Esophagus mucosa (tissue), 1 donor: ENCODE measurements around the gene CDH13. TPM values are rescaled to one million over a fixed set of nuclear protein-coding genes. Genes with fewer than 3 reads are reported as not detected.
A peak's percentile ranks its signal among the peaks of the same experiment; 100 is the strongest.

ENCODE experiments used
- ATAC-seq: fragments of 200-7000 bp; cut with Tn5 transposase; one replicate; pipeline ENCODE4 v1.9.1; 2020
- total RNA-seq: library from RNA; stranded (reverse); gene quantifications from one replicate; pipeline ENCODE4 v1.2.4, GENCODE V29; 2023
- donor health status: DM: yes; HTN: yes; CAD: no.

Gene CDH13
- total RNA-seq, 1 donor from 2014 or later, result 8.4 TPM

GRCh38 chr16:82751020-82751419 lies 124.3 kb downstream of the CDH13 start:
- no peak for ATAC-seq

GRCh38 chr16:82752172-82752571 lies 125.4 kb downstream of the CDH13 start:
- ATAC-seq, result no peak

- ATAC-seq, result no peak
These were observed 127.1 kb downstream of the CDH13 start for GRCh38 chr16:82753821-82754220.

GRCh38 chr16:82754716-82755513 lies 128.1 kb downstream of the CDH13 start:
- ATAC-seq, result no peak

- ATAC-seq, result no peak
These were observed 129.0 kb downstream of the CDH13 start for GRCh38 chr16:82755570-82756282.

GRCh38 chr16:82756283-82756599 lies 129.5 kb downstream of the CDH13 start:
- ATAC-seq, result no peak

- no peak for ATAC-seq
These were observed 131.6 kb downstream of the CDH13 start for GRCh38 chr16:82758406-82758805.

- ATAC-seq, result no peak
These were observed 132.1 kb downstream of the CDH13 start for GRCh38 chr16:82758904-82759303.

GRCh38 chr16:82761236-82761635 lies 134.5 kb downstream of the CDH13 start:
- ATAC-seq, result no peak

GRCh38 chr16:82761858-82762257 lies 135.1 kb downstream of the CDH13 start:
- ATAC-seq, result no peak

GRCh38 chr16:82763371-82763770 lies 136.6 kb downstream of the CDH13 start:
- ATAC-seq, result no peak

GRCh38 chr16:82767198-82767597 lies 140.4 kb downstream of the CDH13 start:
- no peak for ATAC-seq

- ATAC-seq, result no peak
These were observed 141.0 kb downstream of the CDH13 start for GRCh38 chr16:82767808-82768207.

GRCh38 chr16:82769845-82770244 lies 143.1 kb downstream of the CDH13 start:
- no peak for ATAC-seq

GRCh38 chr16:82772215-82772614 lies 145.4 kb downstream of the CDH13 start:
- ATAC-seq, result peak; percentile 17

- no peak for ATAC-seq
These were observed 146.2 kb downstream of the CDH13 start for GRCh38 chr16:82773018-82773417.

GRCh38 chr16:82776470-82777146 lies 149.8 kb downstream of the CDH13 start:
- ATAC-seq, result peak; percentile 34

GRCh38 chr16:82782715-82783251 lies 156.0 kb downstream of the CDH13 start:
- no peak for ATAC-seq

- no peak for ATAC-seq
These were observed 157.3 kb downstream of the CDH13 start for GRCh38 chr16:82783933-82784572.

- ATAC-seq, result no peak
These were observed 157.8 kb downstream of the CDH13 start for GRCh38 chr16:82784573-82784968.

- no peak for ATAC-seq
These were observed 161.5 kb downstream of the CDH13 start for GRCh38 chr16:82788225-82788624.

- ATAC-seq, result no peak
These were observed 162.2 kb downstream of the CDH13 start for GRCh38 chr16:82788919-82789318.

- no peak for ATAC-seq
These were observed 165.9 kb downstream of the CDH13 start for GRCh38 chr16:82792693-82793092.
